DMS79 treated with DMSO at 0.1 percent for 48 hours (cell line): Measurements from ENCODE around the gene UNCX.
A peak's percentile ranks its signal among the peaks of the same experiment; 100 is the strongest.
"Not testable (repeated sequence)": the region's sequence is repeated elsewhere in the genome, so short reads cannot be mapped to it uniquely, and the experiment has no call there.

Experiments
- DNase-seq: peaks from one replicate; lab custom pipeline; 2025; lab: John Stamatoyannopoulos, UW

Gene UNCX

GRCh38 chr7:1232623-1233332 lies at the start of gene UNCX:
TSS of gene UNCX (plus strand) at chr7:1232872. CDS start at chr7:1233018, 146 bp downstream.
- DNase-seq = no peak

- no peak for DNase-seq
These were observed 45.5 kb upstream of the UNCX start for GRCh38 chr7:1187127-1187526.

DNA sequence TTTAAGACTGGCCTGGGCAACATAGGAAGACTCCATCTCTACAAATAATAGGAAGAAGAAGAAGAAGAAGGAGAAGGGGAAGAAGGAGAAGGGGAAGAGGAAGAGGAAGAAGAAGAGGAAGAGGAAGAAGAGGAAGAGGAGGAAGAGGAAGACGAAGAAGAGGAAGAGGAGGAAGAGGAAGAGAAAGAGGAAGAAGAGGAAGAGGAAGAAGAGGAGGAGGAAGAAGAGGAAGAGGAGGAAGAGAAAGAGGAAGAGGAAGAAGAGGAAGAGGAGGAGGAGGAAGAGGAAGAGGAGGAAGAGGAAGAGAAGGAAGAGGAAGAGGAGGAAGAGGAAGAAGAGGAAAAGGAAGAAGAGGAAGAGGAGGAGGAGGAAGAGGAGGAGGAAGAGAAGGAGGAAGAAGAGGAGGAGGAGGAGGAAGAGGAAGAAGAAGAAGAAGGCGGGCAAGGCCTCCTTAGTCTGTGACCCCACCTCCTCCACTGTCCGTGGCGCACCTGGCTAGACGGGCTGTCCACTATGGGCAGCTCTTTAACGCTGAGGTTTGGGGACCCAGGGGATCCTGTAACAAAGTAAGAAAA lies 43.9 kb upstream of the UNCX start:
- no peak for DNase-seq

DNA sequence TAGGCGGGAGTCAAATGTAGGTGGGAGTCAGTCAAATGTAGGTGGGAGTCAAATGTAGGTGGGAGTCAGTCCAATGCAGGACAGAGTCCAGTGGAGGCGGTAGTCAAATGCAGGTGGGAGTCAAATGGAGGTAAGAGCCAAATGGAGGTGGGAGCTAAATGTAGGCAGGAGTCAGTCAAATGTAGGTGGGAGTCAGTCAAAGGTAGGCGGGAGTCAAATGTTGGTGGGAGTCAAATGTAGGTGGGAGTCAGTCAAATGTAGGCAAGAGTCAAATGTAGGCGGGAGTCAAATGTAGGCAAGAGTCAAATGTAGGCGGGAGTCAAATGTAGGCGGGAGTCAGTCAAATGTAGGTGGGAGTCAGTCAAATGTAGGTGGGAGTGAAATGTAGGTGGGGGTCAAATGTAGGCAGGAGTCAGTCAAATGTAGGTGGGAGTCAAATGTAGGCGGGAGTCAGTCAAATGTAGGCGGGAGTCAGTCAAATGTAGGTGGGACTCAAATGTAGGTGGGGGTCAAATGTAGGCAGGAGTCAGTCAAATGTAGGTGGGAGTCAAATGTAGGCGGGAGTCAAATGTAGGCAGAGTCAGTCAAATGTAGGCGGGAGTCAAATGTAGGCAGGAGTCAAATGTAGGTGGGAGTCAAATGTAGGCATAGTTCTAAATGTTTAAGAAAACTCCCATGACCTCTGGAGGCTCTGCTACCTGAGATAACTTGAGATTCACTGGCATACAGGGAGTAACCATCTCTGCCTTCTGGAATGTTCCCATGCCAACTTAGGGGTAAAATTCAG lies 42.5 kb upstream of the UNCX start:
- no peak for DNase-seq

DNA sequence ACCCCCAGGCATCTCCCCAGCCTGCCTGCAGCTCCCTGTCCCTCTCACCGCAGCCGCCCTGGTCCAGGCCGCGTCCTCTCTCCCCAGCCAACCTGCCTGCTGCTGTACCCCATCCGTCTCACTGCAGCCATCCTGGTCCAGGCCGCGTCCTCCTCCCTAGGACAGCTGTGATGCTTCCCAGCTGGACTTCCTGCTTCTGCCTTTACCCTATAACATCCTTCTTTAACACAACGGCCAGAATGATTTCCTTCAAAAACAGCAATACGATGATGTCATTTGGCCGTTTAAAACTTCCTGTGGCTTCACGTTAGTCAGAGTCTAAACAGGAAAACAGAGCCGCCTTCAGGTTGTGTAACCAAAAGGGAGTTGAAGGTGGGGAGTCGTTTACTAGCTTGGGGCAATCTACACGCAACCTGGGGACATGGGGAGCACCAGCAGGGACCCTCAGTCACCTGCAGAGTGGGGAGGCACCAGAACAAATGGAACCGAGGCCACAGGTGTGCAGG lies 40.4 kb upstream of the UNCX start:
- DNase-seq = no peak

DNA sequence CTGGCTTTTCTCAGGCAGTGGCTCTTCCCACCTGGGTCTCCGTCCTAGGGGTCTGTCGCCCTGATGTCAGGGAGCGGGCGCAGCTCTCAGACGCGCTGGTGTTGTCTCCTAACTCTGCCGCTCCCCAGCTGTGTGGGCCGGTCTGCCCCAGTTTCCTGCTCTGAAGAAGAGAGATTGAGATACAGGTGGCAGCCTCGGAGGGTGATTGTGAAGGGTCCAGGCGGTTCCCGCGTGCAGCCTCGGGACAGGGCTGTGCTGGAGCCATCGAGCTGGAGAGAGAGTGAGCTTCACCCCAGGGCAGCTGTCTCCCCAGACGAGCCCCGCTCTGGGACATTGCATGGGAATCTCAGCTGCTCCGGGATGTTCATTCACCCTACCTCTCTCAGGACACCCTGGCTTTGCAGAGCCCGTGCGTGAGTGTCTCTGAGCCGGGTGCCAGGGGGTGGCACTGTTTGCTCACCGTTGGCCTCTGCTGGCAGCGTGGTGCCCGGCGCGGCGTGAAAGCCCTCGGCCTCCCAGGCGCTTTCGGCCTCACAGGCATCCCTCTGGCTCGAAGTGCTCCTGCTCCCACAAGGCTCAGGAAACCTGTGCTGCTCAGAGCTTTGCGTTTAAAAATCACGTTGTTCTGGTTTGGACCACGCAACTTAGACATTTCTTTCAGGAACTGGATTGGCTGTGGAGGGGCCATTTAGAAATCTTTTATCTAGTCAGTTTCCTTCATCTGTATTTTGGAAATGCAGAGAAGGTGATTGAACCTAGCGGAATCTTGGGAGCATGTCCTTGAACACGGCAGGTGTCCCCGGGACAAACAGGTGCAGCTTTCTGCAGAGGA lies 38.9 kb upstream of the UNCX start:
- peak; percentile 46 for DNase-seq

DNA sequence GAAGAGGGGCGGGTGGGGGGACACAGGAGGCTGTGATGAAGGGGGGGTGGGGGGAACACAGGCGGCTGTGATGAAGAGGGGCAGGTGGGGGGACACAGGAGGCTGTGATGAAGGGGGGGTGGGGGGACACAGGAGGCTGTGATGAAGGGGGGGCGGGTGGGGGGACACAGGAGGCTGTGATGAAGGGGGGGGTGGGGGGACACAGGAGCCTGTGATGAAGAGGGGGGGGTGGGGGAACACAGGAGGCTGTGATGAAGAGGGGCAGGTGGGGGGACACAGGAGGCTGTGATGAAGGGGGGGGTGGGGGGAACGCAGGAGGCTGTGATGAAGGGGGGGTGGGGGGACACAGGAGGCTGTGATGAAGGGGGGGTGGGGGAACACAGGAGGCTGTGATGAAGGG lies 36.2 kb upstream of the UNCX start:
- not testable (repeated sequence) for DNase-seq

DNA sequence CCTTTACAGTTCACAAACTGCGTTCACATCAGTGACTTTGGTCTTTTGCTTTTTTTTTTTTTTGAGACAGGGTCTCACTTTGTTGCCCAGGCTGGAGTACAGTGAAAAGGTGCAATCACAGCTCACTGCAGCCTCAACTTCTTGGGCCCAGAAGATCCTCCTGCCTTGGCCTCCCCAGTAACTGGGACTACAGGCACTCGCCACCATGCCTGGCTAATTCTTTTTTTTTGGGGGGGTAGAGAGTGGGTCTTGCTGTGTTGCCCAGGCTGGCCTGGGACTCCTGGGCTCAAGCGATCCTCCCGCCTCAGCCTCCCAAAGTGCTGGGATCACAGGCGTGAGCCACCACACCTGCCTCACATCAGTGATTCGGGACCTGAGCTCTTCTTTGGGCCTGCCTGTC lies 35.7 kb upstream of the UNCX start:
- DNase-seq = no peak

GRCh38 chr7:1197997-1198625 lies 34.6 kb upstream of the UNCX start:
- no peak for DNase-seq

- peak; percentile 44 for DNase-seq
These were observed 32.6 kb upstream of the UNCX start for GRCh38 chr7:1200045-1200444.

GRCh38 chr7:1201916-1202315 lies 30.8 kb upstream of the UNCX start:
- DNase-seq = no peak

GRCh38 chr7:1202914-1203313 lies 29.8 kb upstream of the UNCX start:
- DNase-seq = not testable (repeated sequence)

DNA sequence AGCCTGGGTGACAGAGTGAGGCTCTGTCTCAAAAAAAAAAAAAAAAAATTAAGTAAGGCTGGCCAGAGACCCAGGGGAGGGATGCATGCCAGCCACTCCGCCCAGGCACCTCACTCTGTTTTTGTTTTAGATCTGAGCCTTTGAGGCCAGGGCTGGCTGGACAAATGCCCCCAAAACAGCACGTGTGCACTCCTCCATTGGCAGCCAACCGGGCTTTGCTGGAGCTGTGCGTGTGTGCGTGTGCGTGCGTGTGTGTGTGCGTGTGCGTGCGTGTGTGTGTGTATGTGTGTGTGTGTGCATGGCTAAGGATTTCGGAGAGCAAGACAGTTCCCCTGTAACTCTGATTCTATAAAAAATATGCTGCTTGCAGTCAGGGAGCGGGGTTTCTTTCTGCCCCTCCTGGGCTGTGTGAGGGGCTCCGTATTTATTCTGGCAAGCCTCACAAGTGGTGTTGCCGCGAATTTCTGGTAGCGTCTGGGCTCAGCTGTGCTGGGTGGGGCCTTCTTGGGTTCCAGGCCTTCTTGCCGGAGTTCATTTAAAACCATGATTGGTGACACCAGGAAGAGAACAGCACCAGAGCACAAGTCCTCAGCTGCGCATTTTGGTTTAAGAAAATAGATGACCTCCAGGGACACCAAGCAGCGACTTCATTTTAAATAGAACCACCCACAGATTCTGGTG lies 28.1 kb upstream of the UNCX start:
- DNase-seq = no peak

GRCh38 chr7:1205742-1206141 lies 26.9 kb upstream of the UNCX start:
- not testable (repeated sequence) for DNase-seq

DNA sequence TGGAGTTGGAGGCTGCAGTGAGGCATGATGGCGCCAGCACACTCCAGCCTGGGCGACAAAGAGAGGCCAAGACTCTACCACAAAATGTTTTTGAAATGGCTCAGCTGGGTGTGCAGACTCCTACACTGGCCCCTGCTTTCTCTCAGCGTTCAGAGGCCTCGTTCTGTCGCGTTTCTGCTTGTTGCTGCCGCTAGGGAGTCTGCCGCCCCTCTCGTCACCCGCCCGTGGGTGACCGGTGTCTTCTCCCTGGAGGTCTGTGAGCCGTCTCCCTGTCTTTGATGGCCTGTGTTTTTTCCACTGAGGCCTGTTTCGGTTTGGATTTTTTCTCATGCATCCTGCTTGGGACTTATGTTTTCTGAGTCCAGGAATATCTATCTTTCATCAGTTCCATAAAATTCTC lies 23.6 kb upstream of the UNCX start:
- no peak for DNase-seq

- DNase-seq = peak; percentile 20
These were observed 22.2 kb upstream of the UNCX start for GRCh38 chr7:1210321-1210978.

- peak; percentile 31 for DNase-seq
These were observed 21.6 kb upstream of the UNCX start for GRCh38 chr7:1210979-1211608.

GRCh38 chr7:1211611-1212010 lies 21.1 kb upstream of the UNCX start:
- no peak for DNase-seq

DNA sequence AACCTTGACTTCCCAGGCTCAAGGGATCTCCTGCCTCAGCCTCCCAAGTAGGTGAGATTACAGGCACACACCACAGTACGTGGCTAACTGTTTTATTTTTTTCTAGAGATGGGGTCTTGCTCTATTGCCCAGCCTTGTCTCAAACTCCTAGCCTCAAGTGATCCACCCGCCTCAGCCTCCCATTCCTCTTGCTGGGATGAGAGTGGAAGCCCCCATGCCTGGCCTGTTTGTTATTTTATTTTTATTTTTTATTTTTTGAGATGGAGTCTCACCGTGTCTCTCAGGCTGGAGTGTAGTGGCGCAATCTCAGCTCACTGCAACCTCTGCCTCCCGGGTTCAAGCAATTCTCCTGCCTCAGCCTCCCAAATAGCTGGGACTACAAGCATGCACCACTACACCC lies 20.6 kb upstream of the UNCX start:
- DNase-seq = not testable (repeated sequence)

GRCh38 chr7:1214516-1214915 lies 18.2 kb upstream of the UNCX start:
- no peak for DNase-seq
